Tibial artery (tissue), 4 donors: ENCODE data around the gene BCDIN3D.

Experiments used
- DNase-seq, 2 donors: peaks; one replicate each; pipeline ENCODE4 v3.0.0-alpha.2; 2019
- H3K27ac ChIP-seq, 2 donors: fragments of 200-600 bp; sonication (generic) in 1 of 2; 1 replicate in 1 of 2; 2 replicates in 1 of 2; pipeline ENCODE4 v1.5.1; 2018 to 2019; ENCODE audit warnings: mild to moderate bottlenecking in 1 of 2
- H3K27me3 ChIP-seq, 2 donors: fragments of 200-600 bp; sonication (generic) in 1 of 2; one replicate each; pipeline versions ENCODE4 v1.5.1 to v1.6.0; 2016 to 2019
- H3K36me3 ChIP-seq, 3 donors: fragments of 200-600 bp; sonication (generic) in 2 of 3; one replicate each; pipeline ENCODE4 v1.5.1; 2016 to 2019; ENCODE audit warnings: mild to moderate bottlenecking in 2 of 3
- H3K4me1 ChIP-seq, 4 donors: fragments of 200-600 bp; sonication (generic) in 2 of 4; 1 replicate in 3 of 4; 2 replicates in 1 of 4; pipeline ENCODE4 v1.5.1; 2016 to 2019
- H3K4me3 ChIP-seq, 2 donors: fragments of 200-600 bp; sonication (generic) in 1 of 2; 1 replicate in 1 of 2; 2 replicates in 1 of 2; pipeline ENCODE4 v1.5.1; 2018 to 2019; ENCODE audit warnings: mild to moderate bottlenecking in 2 of 2
- H3K9me3 ChIP-seq, 3 donors: fragments of 200-600 bp; sonication (generic) in 1 of 3; one replicate each; pipeline ENCODE4 v1.5.1; 2016 to 2019
- intact Hi-C: fragments of 100-400 bp; cut with DNase I; formaldehyde crosslinking; loops from one replicate; pipeline ENCODE4 v1.15.0; 2023; ENCODE audit warnings: low total_unique reads
- TF ChIP-seq, protein P1 (sequence below), 2 experiments: fragments of 200-600 bp in 1 of 2; fragments of 450-650 bp in 1 of 2; IDR thresholded peaks; one replicate each; pipeline ENCODE4 v1.5.1; 2017 to 2019; ENCODE audit warnings: antibody characterized with exemption in 2 of 2, mild to moderate bottlenecking in 1 of 2, moderate library complexity in 1 of 2

The BCDIN3D gene

DNA sequence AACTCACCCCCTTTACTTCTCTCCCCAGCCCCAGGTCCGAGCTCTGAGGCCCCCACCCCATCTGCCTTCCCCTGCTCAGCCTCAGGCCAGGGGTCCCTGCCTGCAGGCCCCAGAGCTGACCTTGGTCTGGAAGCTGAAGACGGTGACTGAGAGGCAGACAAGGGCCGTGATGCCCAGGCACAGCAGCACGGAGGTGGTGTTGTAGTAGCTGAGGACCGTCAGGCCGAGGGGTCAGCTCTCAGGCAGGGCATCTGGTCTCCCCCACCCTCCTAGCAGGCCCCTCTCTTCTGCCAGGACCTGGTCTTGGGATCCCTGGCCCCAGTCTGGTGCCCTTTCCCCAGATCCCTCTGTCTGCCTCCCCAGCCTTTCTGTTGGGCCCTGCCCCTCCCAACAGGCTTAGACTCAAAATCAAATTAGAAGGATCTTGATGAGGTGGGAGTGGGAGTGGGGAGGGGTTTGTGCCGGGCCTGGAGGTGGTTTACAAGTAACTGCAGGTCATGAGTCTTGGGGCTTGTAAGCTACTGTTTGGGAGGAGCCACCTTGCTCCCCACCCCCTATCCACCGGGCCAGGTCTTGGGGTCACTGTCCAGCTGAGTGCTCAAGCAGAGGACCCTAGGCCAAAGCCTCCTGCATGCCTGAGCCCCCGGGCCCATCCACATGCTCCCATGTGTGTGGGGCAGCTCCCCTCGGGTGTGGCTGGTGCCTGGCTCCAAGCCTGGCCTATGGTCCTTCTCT is 46.6 kb upstream of the BCDIN3D start:
- H3K4me1 ChIP-seq, result no peaks in the 10 kb centered on the region
- peaks cover 0 to 42% of the 10 kb centered on the region in 2 donors for H3K27me3 ChIP-seq
- no peak overlapping the region for H3K27ac ChIP-seq
- H3K9me3 ChIP-seq, result no peaks in the 10 kb centered on the region
- H3K36me3 ChIP-seq, result no peaks in the 10 kb centered on the region
- TF ChIP-seq, protein P1, sequence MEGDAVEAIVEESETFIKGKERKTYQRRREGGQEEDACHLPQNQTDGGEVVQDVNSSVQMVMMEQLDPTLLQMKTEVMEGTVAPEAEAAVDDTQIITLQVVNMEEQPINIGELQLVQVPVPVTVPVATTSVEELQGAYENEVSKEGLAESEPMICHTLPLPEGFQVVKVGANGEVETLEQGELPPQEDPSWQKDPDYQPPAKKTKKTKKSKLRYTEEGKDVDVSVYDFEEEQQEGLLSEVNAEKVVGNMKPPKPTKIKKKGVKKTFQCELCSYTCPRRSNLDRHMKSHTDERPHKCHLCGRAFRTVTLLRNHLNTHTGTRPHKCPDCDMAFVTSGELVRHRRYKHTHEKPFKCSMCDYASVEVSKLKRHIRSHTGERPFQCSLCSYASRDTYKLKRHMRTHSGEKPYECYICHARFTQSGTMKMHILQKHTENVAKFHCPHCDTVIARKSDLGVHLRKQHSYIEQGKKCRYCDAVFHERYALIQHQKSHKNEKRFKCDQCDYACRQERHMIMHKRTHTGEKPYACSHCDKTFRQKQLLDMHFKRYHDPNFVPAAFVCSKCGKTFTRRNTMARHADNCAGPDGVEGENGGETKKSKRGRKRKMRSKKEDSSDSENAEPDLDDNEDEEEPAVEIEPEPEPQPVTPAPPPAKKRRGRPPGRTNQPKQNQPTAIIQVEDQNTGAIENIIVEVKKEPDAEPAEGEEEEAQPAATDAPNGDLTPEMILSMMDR (IDR thresholded peaks at IDR 0.05), result no peak
- no peak overlapping the region for H3K4me3 ChIP-seq
- DNase-seq, result no peak
- intact Hi-C loops, result no loop called here

GRCh38 chr12:49888461-49889151 is 45.7 kb upstream of the BCDIN3D start:
- no peak overlapping the region for H3K4me3 ChIP-seq
- no peaks in the 10 kb centered on the region for H3K9me3 ChIP-seq
- DNase-seq, result no peak
- no peaks in the 10 kb centered on the region for H3K36me3 ChIP-seq
- TF ChIP-seq, protein P1 (IDR thresholded peaks at IDR 0.05), result no peak
- no peaks in the 10 kb centered on the region for H3K4me1 ChIP-seq
- intact Hi-C loops, result no loop called here
- no peak overlapping the region for H3K27ac ChIP-seq
- H3K27me3 ChIP-seq, result peaks cover 0 to 42% of the 10 kb centered on the region in 2 donors

DNA sequence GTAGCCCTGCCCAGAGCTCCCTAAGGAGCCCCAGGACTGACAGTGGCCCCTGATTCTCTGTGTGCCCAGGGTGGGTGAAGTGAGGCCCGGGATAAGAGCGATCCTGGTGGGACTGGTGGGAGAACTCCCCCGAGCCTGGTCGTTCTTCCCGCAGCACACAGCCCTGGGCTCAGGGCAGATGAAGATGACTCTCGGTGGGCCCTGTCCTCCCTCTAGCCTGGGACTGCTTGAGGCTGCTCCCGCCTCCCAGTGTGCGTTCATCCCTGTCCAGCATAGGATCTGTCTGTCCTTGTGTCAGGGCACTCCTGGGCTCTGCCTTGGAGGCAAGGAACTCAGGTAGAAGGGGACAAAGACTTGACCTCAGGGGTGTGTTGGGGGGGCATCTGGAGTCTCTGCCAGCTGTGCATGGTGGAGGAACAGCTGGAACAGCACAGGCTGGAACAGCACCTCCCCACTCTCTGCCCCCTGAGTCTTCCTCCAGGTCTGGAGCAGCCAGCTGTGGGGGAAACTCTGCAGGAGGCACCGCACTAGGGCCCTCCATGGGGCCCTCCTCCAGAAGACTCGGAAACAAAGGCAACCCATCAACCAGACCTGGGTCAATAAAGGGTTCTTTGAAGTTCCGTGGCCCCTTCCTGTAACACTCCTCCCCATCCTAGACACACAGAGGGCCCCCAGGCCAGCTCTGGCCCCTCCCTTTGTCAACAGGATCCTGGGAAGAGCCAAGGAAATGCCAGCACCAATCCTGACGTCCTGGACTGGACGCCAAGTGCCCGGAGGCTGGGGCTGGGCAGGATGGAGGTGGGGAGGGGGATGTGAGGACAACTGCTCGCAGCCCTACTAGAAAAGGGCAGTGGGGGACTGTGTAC is 44.9 kb upstream of the BCDIN3D start:
- Histone ChIP-seq H3K9me3 (no peaks in the 10 kb centered on the region), H3K27me3 (peaks cover 0 to 42% of the 10 kb centered on the region in 2 donors), H3K4me3 (no peak overlapping the region), H3K27ac (no peak overlapping the region), H3K4me1 (no peaks in the 10 kb centered on the region), H3K36me3 (no peaks in the 10 kb centered on the region)
- DNase-seq, result no peak
- TF ChIP-seq, protein P1 (IDR thresholded peaks at IDR 0.05), result no peak
- intact Hi-C loops, result no loop called here

GRCh38 chr12:49887091-49887490 is 44.2 kb upstream of the BCDIN3D start:
- Histone ChIP-seq H3K27ac (no peak overlapping the region), H3K9me3 (no peaks in the 10 kb centered on the region), H3K4me3 (no peak overlapping the region), H3K4me1 (no peaks in the 10 kb centered on the region), H3K36me3 (no peaks in the 10 kb centered on the region), H3K27me3 (peaks cover 0 to 42% of the 10 kb centered on the region in 2 donors)
- intact Hi-C loops, result no loop called here
- TF ChIP-seq, protein P1 (IDR thresholded peaks at IDR 0.05), result no peak
- DNase-seq, result no peak

DNA sequence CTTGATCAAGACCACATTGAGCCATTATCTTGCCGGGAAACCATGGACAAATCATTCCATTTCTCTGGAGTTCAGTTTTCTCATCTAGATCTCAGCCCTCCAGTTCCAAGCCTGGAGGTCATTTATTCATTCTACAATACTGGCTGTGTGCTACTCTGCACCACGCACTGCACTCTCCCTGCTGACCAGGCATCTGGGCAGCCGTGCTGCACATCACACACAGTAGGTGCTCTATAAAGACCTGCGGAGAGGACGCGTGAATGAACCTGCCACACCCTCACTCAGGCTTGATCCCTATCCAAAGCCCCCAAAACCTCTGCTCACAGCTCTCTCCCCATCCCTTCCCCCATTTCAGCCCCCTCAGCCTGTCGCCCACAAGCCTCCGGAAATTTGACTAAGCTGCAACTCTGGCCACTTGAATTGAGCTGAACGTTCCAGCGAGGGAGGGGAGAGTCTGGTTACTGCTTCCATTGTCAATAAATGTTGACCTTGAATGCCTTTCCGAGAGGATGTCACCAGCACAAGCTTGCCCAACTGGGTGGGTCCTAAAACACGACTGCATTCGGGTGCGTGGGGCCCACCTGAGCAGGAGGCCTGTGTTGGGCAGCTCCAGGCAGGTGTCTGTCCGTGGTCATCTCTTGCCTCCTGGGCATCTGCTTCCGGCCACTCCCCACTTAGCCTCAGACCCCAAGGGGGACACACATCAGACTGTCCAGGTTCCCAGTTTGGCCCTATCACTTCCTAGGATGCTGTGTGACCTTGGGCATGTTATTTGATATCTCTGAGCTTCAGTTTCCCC is 43.0 kb upstream of the BCDIN3D start:
- intact Hi-C loops, result no loop called here
- peaks cover 0 to 36% of the 10 kb centered on the region in 2 donors for H3K27me3 ChIP-seq
- TF ChIP-seq, protein P1 (IDR thresholded peaks at IDR 0.05), result no peak
- H3K4me1 ChIP-seq, result no peaks in the 10 kb centered on the region
- no peak for DNase-seq
- H3K4me3 ChIP-seq, result no peak overlapping the region
- H3K9me3 ChIP-seq, result no peaks in the 10 kb centered on the region
- no peak overlapping the region for H3K27ac ChIP-seq
- H3K36me3 ChIP-seq, result no peaks in the 10 kb centered on the region
